WTC11 (cell line): ENCODE data around the gene RASSF4. TPM values are rescaled to one million over a fixed set of nuclear protein-coding genes. Genes with fewer than 3 reads are reported as not detected.

Experiments used
- ATAC-seq: fragments of 200-7000 bp; cut with Tn5 transposase; 2 replicates; pipeline ENCODE4 v1.10.0; 2021; ENCODE audit warnings: mild to moderate bottlenecking, moderate library complexity
- CTCF ChIA-PET: fragments of 300-600 bp; sonication (Branson Sonifier 250); formaldehyde crosslinking; loops from one replicate; lab custom pipeline; 2021; ENCODE audit warnings: antibody characterized with exemption; lab: Charles Lee
- POLR2A ChIA-PET: fragments of 350-600 bp; sonication (Branson Sonifier 250); formaldehyde crosslinking; loops from one replicate; lab custom pipeline; 2021; ENCODE audit warnings: antibody characterized with exemption; lab: Charles Lee
- DNase-seq: peaks from one replicate; pipeline ENCODE4 v3.0.0; 2021; ENCODE audit warnings: low spot score
- H3K27ac Mint-ChIP-seq: 2 replicates; pipeline ENCODE4 v1.8.0; 2021; ENCODE audit warnings: mixed read lengths
- H3K27me3 Mint-ChIP-seq: 2 replicates; pipeline ENCODE4 v1.8.0; 2021; ENCODE audit warnings: low read depth, mild to moderate bottlenecking, moderate library complexity, mixed read lengths
- H3K36me3 Mint-ChIP-seq: 2 replicates; pipeline ENCODE4 v1.8.0; 2021; ENCODE audit warnings: mixed read lengths
- H3K4me1 Mint-ChIP-seq: 2 replicates; pipeline ENCODE4 v1.8.0; 2022; ENCODE audit warnings: mixed read lengths
- H3K4me3 Mint-ChIP-seq: 2 replicates; pipeline ENCODE4 v1.8.0; 2021; ENCODE audit warnings: mild to moderate bottlenecking, moderate library complexity, mixed read lengths
- H3K9me3 Mint-ChIP-seq: 2 replicates; pipeline ENCODE4 v1.8.0; 2021; ENCODE audit warnings: mixed read lengths
- HMGXB4 ChIP-seq: sonication (generic); formaldehyde crosslinking; IDR thresholded peaks from 2 replicates; pipeline ENCODE4 v1.8.1; 2023; ENCODE audit warnings: mild to moderate bottlenecking, moderate library complexity, missing genetic modification reagents
- KAT7 ChIP-seq: sonication (generic); formaldehyde crosslinking; IDR thresholded peaks from 2 replicates; pipeline ENCODE4 v1.8.1; 2023; ENCODE audit warnings: missing genetic modification reagents, mild to moderate bottlenecking, borderline replicate concordance
- NR2C2 ChIP-seq: sonication (generic); formaldehyde crosslinking; IDR thresholded peaks from 2 replicates; pipeline ENCODE4 v1.8.0; 2022; ENCODE audit warnings: mild to moderate bottlenecking, missing genetic modification reagents
- SMAD4 ChIP-seq: sonication (generic); formaldehyde crosslinking; IDR thresholded peaks from 2 replicates; pipeline ENCODE4 v1.8.0; 2022; ENCODE audit warnings: mild to moderate bottlenecking, missing genetic modification reagents
- TCF7 ChIP-seq: sonication (generic); formaldehyde crosslinking; IDR thresholded peaks from 2 replicates; pipeline ENCODE4 v1.8.0; 2022; ENCODE audit warnings: mild to moderate bottlenecking, low read depth, missing genetic modification reagents, moderate library complexity
- ZNF138 ChIP-seq: sonication (generic); formaldehyde crosslinking; conservative IDR thresholded peaks from 2 replicates; pipeline ENCODE4 v1.8.1; 2022; ENCODE audit warnings: mild to moderate bottlenecking, moderate library complexity, missing genetic modification reagents
- ZNF416 ChIP-seq: fragments of 250-450 bp; sonication (Bioruptor Pico); IDR thresholded peaks from 2 replicates; pipeline ENCODE4 v1.9.0; 2021; ENCODE audit warnings: mild to moderate bottlenecking, inconsistent platforms
- ZNF423 ChIP-seq: fragments of 250-450 bp; sonication (Bioruptor Pico); IDR thresholded peaks from 2 replicates; pipeline ENCODE4 v2.1.2; 2022; ENCODE audit warnings: mild to moderate bottlenecking, moderate library complexity
- total RNA-seq: library from RNA; stranded (reverse); gene quantifications from 3 replicates; pipeline ENCODE4 v1.2.3, GENCODE V29; 2021
- TF ChIP-seq, protein P1 (sequence below): fragments of 250-450 bp; sonication (Bioruptor Pico); IDR thresholded peaks from 2 replicates; pipeline ENCODE4 v1.9.0; 2021; ENCODE audit warnings: mild to moderate bottlenecking
- TF ChIP-seq, protein P2 (sequence below): sonication (generic); formaldehyde crosslinking; IDR thresholded peaks from 2 replicates; pipeline ENCODE4 v1.8.1; 2023; ENCODE audit warnings: mild to moderate bottlenecking, missing genetic modification reagents, borderline replicate concordance
- TF ChIP-seq, protein P3 (sequence below): sonication (generic); formaldehyde crosslinking; IDR thresholded peaks from 2 replicates; pipeline ENCODE4 v1.8.1; 2022; ENCODE audit warnings: low read depth, mild to moderate bottlenecking, moderate library complexity, missing genetic modification reagents, borderline replicate concordance
- TF ChIP-seq, protein P4 (sequence below): sonication (generic); formaldehyde crosslinking; IDR thresholded peaks from 2 replicates; pipeline ENCODE4 v1.8.0; 2023; ENCODE audit warnings: missing genetic modification reagents, mild to moderate bottlenecking, borderline replicate concordance

The RASSF4 gene
- total RNA-seq, 1 experiment from 2014 or later, result 15.7 TPM

DNA sequence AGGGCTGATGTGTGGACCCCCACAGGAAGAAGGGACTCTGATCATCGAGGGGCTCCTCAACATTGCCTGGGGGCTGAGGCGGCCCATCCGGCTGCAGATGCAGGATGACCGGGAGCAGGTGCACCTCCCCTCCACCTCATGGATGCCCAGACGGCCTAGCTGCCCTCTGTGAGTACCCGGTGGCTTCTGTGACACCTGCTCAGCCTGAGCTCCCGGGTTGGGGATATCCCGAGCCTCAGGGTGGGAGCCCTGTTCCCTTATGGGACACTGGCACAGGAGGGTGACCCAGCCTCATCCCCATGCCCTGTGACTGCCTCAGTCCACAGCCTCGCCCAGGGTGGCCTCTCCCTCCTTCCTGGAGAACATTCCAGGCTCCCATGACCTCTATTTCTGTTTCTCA, 22.9 kb downstream of the RASSF4 start:
- no peaks in the 10 kb centered on the region for H3K36me3 Mint-ChIP-seq
- peaks cover 59% of the 10 kb centered on the region for H3K4me1 Mint-ChIP-seq
- CTCF ChIA-PET, result no interaction called here
- H3K27me3 Mint-ChIP-seq, result peaks cover 2% of the 10 kb centered on the region; the same call in 1 of the 2 replicates
- H3K9me3 Mint-ChIP-seq, result no peaks in the 10 kb centered on the region
- no peak overlapping the region for H3K27ac Mint-ChIP-seq
- ATAC-seq (no peak), DNase-seq (no peak)
- TF ChIP-seq KAT7 (CRISPR knock-in tag) (no peak), ZNF416 (CRISPR knock-in tag) (no peak), ZNF138 (CRISPR knock-in tag) (no peak), SMAD4 (CRISPR knock-in tag) (no peak)
- TF ChIP-seq, protein P1, sequence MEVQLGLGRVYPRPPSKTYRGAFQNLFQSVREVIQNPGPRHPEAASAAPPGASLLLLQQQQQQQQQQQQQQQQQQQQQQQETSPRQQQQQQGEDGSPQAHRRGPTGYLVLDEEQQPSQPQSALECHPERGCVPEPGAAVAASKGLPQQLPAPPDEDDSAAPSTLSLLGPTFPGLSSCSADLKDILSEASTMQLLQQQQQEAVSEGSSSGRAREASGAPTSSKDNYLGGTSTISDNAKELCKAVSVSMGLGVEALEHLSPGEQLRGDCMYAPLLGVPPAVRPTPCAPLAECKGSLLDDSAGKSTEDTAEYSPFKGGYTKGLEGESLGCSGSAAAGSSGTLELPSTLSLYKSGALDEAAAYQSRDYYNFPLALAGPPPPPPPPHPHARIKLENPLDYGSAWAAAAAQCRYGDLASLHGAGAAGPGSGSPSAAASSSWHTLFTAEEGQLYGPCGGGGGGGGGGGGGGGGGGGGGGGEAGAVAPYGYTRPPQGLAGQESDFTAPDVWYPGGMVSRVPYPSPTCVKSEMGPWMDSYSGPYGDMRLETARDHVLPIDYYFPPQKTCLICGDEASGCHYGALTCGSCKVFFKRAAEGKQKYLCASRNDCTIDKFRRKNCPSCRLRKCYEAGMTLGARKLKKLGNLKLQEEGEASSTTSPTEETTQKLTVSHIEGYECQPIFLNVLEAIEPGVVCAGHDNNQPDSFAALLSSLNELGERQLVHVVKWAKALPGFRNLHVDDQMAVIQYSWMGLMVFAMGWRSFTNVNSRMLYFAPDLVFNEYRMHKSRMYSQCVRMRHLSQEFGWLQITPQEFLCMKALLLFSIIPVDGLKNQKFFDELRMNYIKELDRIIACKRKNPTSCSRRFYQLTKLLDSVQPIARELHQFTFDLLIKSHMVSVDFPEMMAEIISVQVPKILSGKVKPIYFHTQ (CRISPR knock-in tag), result no peak
- no peak overlapping the region for H3K4me3 Mint-ChIP-seq
- POLR2A ChIA-PET, result no interaction called here

DNA sequence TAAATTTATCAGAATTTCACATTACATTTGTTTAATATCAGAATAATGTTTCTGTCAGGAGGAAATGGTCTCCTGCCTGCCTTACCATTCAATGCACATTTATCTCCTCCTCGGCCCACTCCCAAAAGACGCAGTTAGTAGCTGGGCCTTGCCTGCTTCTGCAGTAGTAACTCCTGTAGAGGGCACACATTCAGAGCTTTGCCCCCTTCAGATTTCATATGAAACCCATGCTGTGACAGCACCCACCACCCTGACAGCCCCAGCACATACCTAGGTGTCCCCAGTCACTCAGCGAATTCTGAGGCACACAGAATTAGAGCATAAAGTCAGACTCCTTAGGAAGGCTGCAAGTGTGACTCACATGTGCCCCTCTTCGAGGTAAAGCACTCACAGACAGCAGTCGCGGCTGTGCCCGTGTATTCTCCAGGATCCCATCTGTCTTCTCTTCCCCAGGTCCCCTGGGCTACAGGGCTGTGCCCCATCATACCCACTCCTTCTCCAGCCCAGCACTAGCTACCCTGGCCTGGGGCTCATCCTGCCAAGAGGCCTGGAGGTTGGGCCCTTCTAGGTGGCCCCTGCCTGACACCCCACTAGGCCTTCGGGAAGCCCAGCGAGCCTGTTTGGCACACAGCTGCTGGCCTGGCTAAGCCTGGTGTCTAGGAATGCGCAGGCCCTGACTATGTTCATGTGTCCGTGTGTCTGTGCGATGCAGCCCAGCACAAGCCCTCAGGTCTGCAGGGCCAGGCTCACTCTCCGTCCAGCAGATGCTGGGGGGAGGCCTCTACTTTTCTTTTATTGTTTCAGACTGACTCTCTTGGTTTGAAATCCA, 23.7 kb downstream of the RASSF4 start:
- no peak for DNase-seq
- no peaks in the 10 kb centered on the region for H3K9me3 Mint-ChIP-seq
- POLR2A ChIA-PET, result no interaction called here
- peaks cover 61% of the 10 kb centered on the region for H3K4me1 Mint-ChIP-seq
- H3K27me3 Mint-ChIP-seq, result peaks cover 2% of the 10 kb centered on the region; the same call in 1 of the 2 replicates
- H3K4me3 Mint-ChIP-seq, result no peak overlapping the region
- CTCF ChIA-PET, result interaction anchor here (0.6 to 1.2 kb wide), 3 partner anchors 9 to 17 kb away, joined by 3 to 4 read pairs (median 3); no protein-coding TSS in a partner anchor
- no peaks in the 10 kb centered on the region for H3K36me3 Mint-ChIP-seq
- ATAC-seq, result no peak
- TF ChIP-seq TCF7 (no peak), ZNF423 (CRISPR knock-in tag) (no peak)
- TF ChIP-seq, protein P2, sequence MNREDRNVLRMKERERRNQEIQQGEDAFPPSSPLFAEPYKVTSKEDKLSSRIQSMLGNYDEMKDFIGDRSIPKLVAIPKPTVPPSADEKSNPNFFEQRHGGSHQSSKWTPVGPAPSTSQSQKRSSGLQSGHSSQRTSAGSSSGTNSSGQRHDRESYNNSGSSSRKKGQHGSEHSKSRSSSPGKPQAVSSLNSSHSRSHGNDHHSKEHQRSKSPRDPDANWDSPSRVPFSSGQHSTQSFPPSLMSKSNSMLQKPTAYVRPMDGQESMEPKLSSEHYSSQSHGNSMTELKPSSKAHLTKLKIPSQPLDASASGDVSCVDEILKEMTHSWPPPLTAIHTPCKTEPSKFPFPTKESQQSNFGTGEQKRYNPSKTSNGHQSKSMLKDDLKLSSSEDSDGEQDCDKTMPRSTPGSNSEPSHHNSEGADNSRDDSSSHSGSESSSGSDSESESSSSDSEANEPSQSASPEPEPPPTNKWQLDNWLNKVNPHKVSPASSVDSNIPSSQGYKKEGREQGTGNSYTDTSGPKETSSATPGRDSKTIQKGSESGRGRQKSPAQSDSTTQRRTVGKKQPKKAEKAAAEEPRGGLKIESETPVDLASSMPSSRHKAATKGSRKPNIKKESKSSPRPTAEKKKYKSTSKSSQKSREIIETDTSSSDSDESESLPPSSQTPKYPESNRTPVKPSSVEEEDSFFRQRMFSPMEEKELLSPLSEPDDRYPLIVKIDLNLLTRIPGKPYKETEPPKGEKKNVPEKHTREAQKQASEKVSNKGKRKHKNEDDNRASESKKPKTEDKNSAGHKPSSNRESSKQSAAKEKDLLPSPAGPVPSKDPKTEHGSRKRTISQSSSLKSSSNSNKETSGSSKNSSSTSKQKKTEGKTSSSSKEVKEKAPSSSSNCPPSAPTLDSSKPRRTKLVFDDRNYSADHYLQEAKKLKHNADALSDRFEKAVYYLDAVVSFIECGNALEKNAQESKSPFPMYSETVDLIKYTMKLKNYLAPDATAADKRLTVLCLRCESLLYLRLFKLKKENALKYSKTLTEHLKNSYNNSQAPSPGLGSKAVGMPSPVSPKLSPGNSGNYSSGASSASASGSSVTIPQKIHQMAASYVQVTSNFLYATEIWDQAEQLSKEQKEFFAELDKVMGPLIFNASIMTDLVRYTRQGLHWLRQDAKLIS (CRISPR knock-in tag), result no peak
- TF ChIP-seq, protein P3, sequence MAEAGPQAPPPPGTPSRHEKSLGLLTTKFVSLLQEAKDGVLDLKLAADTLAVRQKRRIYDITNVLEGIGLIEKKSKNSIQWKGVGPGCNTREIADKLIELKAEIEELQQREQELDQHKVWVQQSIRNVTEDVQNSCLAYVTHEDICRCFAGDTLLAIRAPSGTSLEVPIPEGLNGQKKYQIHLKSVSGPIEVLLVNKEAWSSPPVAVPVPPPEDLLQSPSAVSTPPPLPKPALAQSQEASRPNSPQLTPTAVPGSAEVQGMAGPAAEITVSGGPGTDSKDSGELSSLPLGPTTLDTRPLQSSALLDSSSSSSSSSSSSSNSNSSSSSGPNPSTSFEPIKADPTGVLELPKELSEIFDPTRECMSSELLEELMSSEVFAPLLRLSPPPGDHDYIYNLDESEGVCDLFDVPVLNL (CRISPR knock-in tag), result no peak
- 0 out of 2 replicates have a peak overlapping the region, but pooled peaks have one; percentile 45 for H3K27ac Mint-ChIP-seq

DNA sequence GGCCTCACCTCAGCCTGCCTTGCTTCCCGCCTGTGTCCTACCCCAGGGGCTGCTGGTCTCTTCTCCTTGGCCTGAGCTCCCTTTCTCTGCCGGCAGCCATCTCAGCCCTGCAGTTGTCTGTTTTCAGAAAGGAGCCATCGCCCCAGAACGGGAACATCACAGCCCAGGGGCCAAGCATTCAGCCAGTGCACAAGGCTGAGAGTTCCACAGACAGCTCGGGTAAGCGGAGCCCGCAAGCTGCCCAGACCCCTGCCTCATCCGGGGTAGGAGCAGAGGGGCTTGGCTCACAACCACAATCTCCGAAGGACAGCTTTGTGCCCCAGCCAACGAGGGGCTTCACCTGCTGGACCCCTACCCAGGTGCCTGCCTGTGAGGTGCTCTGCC, 24.3 kb downstream of the RASSF4 start:
- Mint-ChIP-seq H3K36me3 (peaks cover 2% of the 10 kb centered on the region; the same call in 1 of the 2 replicates), H3K27me3 (peaks cover 2% of the 10 kb centered on the region; the same call in 1 of the 2 replicates), H3K4me3 (no peak overlapping the region), H3K4me1 (peaks cover 60% of the 10 kb centered on the region), H3K27ac (0 out of 2 replicates have a peak overlapping the region, but pooled peaks have one; percentile 45), H3K9me3 (no peaks in the 10 kb centered on the region)
- ChIA-PET CTCF (interaction anchor here (0.6 to 1.2 kb wide), 3 partner anchors 10 to 18 kb away, joined by 3 to 4 read pairs (median 3); no protein-coding TSS in a partner anchor), POLR2A (no interaction called here)
- TF ChIP-seq HMGXB4 (CRISPR knock-in tag), result no peak
- TF ChIP-seq NR2C2, result no peak
- TF ChIP-seq, protein P4, sequence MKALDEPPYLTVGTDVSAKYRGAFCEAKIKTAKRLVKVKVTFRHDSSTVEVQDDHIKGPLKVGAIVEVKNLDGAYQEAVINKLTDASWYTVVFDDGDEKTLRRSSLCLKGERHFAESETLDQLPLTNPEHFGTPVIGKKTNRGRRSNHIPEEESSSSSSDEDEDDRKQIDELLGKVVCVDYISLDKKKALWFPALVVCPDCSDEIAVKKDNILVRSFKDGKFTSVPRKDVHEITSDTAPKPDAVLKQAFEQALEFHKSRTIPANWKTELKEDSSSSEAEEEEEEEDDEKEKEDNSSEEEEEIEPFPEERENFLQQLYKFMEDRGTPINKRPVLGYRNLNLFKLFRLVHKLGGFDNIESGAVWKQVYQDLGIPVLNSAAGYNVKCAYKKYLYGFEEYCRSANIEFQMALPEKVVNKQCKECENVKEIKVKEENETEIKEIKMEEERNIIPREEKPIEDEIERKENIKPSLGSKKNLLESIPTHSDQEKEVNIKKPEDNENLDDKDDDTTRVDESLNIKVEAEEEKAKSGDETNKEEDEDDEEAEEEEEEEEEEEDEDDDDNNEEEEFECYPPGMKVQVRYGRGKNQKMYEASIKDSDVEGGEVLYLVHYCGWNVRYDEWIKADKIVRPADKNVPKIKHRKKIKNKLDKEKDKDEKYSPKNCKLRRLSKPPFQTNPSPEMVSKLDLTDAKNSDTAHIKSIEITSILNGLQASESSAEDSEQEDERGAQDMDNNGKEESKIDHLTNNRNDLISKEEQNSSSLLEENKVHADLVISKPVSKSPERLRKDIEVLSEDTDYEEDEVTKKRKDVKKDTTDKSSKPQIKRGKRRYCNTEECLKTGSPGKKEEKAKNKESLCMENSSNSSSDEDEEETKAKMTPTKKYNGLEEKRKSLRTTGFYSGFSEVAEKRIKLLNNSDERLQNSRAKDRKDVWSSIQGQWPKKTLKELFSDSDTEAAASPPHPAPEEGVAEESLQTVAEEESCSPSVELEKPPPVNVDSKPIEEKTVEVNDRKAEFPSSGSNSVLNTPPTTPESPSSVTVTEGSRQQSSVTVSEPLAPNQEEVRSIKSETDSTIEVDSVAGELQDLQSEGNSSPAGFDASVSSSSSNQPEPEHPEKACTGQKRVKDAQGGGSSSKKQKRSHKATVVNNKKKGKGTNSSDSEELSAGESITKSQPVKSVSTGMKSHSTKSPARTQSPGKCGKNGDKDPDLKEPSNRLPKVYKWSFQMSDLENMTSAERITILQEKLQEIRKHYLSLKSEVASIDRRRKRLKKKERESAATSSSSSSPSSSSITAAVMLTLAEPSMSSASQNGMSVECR, result no peak
- no peak for TF ChIP-seq KAT7 (CRISPR knock-in tag)
- ATAC-seq, result no peak
- no peak for DNase-seq
